Cerebellar nuclear complex (tissue), 1 donor: ENCODE data around the gene SLC28A3.
"Not testable (repeated sequence)": the region's sequence is repeated elsewhere in the genome, so short reads cannot be mapped to it uniquely, and the experiment has no call there.

Experiments
- DNase-seq, 2 experiments: peaks; one replicate each; lab custom pipeline; 2025; lab: John Stamatoyannopoulos, UW

SLC28A3 gene, protein sequence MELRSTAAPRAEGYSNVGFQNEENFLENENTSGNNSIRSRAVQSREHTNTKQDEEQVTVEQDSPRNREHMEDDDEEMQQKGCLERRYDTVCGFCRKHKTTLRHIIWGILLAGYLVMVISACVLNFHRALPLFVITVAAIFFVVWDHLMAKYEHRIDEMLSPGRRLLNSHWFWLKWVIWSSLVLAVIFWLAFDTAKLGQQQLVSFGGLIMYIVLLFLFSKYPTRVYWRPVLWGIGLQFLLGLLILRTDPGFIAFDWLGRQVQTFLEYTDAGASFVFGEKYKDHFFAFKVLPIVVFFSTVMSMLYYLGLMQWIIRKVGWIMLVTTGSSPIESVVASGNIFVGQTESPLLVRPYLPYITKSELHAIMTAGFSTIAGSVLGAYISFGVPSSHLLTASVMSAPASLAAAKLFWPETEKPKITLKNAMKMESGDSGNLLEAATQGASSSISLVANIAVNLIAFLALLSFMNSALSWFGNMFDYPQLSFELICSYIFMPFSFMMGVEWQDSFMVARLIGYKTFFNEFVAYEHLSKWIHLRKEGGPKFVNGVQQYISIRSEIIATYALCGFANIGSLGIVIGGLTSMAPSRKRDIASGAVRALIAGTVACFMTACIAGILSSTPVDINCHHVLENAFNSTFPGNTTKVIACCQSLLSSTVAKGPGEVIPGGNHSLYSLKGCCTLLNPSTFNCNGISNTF

DNA sequence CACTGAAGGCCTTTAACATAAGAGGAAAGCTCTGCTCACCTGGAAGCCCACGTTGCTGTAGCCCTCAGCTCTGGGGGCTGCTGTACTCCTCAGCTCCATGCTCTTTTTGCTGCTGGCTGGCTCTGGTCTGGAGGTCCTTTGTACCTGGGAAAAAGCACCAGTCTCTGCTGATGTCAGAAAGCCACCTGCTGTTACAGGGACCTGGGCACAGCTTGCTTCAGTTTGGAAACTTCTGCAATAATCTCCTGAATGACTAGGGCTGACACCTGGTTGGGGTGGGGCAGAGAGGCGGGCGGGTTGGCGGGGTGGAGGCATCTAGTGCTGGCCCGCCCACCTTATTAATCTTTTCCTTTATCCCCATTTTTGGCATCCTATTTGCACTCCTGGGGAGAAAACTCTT is at the start of gene SLC28A3:
SLC28A3 (minus strand) TSS at position 224 of the 400 bp plus-strand sequence; CDS start at position 99, 125 bp downstream.
- DNase-seq = no peak

DNA sequence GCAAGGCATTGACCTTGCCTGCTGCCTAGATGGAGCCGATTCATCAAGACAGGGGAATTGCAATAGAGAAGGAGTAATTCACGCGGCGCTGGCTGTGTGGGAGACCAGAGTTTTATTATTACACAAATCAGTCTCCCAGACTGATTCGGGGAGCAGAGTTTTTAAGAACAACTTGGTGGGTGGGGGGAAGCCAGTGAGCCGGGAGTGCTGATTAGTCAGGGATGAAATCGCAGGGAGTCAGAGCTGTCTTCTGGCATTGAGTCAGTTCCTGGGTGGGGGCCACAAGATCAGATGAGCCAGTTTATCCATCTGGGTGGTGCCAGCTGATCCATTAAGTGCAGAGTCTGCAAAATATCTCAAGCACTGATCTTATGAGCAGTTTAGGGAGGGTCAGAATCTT is 49.7 kb upstream of the SLC28A3 start:
- not testable (repeated sequence) for DNase-seq

- DNase-seq = no peak
These were observed 47.3 kb upstream of the SLC28A3 start for GRCh38 chr9:84387821-84388220.

GRCh38 chr9:84386753-84387152 is 46.2 kb upstream of the SLC28A3 start:
- no peak for DNase-seq

DNA sequence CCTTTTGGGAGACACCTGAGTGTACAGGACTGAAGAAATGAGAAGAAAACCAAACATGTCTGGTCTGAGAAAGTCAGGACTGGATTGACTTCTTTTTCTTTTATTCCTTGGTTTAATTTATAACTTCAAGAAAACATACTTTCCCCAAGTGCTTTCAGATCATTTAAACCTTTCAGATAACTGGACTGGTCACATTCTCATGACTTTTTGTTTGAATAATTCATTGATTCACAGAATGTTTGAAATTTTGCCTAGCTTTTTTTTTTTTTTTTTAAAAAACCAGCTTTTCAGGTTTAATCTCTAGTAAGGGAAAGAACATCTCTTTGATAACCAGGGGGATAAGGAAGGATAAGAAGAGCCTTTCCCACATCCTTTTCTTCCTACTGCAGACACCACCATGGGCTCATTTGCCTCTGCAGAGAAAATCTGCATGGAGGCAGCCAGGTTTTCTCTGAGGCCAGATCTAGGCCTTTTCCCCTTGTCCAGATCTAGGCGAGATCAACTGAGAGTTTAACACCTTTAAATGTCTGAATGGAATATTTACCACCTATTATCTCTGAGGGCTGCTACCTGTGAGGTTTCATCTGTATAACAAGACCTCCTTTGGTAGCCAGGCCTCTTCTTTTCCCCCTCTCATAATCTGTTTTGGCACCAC is 45.0 kb upstream of the SLC28A3 start:
- no peak for DNase-seq

DNA sequence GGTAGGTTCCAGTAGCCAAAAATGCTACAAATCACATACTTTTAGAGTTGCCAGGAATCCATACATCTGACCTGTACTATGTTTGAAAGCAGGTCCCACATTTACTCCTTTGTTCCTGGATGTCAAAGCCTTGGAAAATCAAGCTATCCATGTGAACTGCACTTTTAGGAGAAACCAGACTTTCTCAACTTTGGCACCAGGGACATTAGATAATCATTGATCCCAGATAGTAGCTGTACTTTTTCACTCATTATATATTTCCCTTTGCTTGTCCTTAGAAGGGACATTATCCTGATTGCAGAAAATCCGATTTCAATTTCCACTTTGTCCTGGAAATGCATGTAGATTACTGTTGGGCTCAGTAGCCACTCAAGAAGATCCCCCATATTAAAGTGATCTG is 44.1 kb upstream of the SLC28A3 start:
- DNase-seq = no peak

DNA sequence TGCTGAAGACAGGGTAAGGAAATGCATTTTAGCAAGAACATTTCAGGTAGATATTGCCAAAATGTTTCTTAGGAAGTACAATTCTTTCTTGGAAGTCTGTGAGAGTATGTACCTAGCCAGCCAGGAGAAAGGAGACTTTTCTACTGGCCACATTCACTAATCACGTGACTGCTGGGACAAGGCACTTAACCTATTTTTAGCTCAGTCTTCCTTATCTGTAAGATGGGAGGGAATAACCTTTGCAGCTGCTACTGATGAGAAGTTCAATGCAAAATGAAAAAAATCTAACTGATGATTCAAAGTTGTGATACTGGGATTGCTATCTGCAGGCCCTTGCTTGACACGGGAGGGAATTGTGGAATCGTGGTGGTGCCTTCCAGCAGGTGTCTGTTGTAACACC is 42.6 kb upstream of the SLC28A3 start:
- no peak for DNase-seq

GRCh38 chr9:84382720-84383119 is 42.2 kb upstream of the SLC28A3 start:
- no peak for DNase-seq

DNA sequence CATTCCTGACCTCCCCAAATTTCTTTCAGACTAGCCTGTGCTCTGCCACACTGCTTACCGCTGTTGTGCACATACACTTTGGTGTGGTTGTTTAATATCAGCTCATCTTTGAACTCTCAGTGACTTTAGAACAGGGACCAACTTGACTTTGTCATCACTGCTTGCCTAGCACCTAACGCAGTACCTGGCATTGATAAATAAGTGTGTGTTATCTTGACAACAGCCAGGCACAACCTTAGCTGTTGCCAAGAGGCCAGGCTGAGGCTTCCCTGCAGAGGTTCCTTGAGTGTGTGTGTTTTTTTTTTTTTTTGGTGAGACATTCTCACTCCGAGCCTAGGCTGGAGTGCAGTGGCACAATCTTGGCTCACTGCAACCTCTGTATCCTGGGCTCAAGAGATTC is 41.0 kb upstream of the SLC28A3 start:
- no peak for DNase-seq

DNA sequence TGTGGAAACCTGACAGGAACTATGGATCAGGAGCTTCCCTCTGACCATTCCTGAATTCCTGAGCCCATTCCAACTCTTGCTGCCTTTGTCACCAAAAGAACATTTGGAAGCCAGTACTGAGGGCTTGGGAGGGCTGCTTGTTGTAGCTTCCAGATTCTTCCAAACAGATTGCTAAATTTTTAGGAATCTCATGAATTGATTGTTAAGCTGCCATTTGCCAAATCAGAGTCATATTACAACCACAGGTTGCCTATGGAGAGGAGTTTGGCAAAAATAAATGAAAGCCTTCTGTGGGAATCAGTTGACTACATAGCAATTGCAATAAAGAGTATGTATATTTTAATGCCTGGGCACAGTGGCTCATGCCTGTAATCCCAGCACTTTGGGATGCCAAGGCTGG is 39.2 kb upstream of the SLC28A3 start:
- no peak for DNase-seq

DNA sequence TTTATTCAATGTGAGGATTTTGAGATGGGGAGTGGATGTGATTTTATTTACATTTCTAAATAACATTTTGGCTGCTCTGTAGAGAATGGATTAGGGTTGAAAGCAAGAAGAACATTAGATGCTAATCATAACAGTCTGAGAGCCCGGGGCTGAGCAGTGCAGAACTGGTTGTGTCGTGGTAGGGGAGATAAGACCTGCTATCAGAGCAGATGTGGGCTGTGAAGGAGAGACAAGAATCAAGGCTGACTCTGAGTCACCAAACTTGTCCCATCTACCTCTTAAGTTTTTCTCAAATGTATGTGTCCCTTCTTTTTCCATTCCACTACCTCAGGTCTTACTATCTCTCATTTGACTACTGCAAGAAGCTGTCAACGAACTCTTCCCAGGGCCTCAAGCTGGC is 35.4 kb upstream of the SLC28A3 start:
- DNase-seq = no peak

DNA sequence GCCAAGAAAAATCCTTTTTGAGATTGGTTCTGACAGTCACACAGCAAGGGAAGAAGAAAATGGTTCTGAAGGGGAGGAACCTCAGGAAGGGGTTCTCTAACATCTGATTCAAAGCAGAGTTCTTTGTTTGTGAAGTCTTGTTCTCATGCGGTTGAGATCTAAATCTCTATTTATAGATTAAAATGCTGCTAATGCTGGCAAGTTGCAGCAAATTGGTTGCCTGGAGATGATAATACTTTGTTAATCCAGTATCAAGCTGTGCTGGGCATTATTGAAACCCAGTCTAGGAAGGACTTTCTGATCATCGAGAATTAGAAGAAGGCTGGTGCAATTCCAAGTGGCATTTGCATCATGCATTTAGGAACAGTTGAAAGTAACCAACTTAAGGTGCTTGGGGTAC is 34.0 kb upstream of the SLC28A3 start:
- DNase-seq = no peak

DNA sequence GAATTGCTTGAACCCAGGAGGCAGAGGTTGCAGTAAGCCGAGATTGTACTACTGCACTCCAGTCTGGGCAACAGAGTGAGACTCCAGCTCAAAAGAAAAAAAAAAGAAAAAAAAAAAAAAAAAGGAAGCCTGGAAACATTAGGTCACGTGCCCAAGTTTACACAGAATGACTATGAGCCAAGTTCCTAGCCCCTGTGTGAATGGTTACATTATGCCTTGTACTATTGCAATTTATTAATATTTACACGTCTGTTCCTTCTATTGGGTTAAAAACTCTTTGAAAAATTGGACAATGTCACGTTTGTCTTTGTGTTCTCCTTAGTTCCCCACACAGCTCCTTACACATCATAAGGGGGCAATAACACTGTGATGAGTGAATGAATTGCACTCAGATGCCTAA is 33.5 kb upstream of the SLC28A3 start:
- DNase-seq = no peak

DNA sequence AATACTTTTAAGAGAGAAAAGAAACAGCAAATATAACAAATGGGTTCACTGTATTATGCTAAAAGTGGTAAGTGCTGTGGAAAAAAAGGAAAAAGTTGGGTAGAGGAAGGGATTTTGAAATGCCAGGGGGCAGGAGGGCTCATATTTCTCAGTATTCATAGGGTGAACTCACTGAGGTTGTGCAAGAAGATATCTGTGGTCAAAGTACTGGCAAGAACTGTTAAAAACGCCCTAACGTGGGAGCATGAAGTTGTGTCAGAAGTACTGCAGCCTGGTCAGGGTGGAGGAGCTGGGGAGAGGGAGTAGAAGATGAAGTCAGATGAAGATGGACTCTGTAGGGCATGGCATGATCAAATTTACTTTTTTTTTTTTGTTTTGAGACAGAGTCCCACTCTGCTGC is 31.2 kb upstream of the SLC28A3 start:
- no peak for DNase-seq

DNA sequence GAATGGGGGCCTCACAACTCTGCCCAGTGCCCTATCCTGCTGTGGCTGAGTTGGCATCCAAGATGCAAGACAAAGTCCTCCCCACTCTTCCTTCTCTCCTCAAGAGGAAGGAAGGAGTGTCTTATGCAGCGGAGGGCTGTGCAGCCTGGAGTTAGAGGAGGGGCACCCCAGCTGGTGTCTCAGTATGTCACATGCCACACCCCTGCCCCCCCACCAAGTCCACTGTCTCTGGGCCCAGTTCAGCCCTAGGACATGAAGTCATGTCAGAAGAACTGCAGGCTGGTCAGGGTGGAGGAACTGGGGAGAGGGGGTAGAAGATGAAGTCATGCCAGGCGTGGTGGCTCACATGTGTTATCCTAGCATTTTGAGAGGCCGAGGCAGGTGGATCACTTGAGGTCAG is 28.0 kb upstream of the SLC28A3 start:
- no peak for DNase-seq

GRCh38 chr9:84367726-84368125 is 27.2 kb upstream of the SLC28A3 start:
- DNase-seq = not testable (repeated sequence)

GRCh38 chr9:84366683-84367082 is 26.1 kb upstream of the SLC28A3 start:
- no peak for DNase-seq

DNA sequence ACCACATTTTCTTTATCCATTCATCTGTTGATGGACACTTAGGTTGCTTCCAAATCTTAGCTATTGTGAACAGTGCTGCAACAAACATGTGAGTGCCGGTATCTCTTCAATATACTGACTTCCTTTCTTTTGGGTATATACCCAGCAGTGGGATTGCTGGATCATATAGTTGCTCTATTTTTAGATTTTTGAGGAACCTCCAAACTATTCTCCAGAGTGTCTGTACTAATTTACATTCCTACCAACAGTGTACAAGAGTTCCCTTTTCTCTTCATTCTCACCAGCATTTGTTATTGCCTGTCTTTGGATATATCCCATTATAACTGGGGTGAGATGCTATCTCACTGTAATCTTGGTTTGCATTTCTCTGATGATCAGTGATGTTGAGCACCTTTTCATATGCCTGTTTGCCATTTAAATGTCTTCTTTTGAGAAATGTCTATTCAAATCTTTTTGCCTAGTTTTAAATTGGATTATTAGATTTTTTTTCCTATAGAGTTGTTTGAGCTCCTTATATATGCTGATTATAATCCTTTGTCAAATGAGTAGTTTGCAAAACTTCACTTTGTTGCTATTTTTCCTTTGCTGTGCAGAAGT is 24.4 kb upstream of the SLC28A3 start:
- not testable (repeated sequence) for DNase-seq

DNA sequence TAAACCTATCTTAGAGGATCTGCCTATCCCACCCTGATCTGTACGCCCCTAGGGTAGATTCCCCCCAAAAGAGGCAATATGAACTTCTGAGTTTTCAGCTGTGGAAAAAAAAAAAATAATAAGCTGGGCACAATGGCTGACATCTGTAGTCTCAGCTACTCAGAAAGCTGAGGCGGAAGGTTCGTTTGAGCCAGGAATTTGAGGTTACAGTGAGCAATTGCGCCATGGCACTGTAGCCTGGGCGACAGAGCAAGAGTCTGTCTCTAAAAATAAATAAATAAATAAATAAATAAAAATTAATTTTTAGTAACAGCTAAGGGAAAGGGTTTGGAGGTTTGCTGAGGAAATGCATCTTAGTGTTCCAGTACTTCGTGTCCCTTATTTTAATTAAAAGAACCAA is 21.1 kb upstream of the SLC28A3 start:
- DNase-seq = no peak

DNA sequence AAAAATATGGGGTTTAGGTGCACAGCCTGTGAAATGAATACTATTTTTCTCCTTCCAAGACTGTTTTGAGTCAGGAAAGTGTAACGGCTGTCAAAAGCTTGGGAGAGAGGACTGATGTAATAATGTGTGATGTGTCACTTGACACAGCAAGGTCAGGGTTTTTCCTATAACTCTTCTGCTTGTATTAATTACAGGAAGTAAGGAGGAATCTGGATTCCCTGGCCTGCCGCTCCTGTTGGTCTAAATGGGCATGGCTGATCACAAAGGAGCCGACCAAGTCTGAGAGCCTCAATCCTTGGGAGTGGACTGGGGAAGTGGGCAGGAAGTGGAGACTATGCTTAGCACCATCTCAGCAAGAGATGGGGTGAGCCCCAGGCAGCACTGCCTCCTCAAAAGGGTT is 16.7 kb upstream of the SLC28A3 start:
- DNase-seq = no peak

GRCh38 chr9:84354035-84354434 is 13.5 kb upstream of the SLC28A3 start:
- DNase-seq = no peak

DNA sequence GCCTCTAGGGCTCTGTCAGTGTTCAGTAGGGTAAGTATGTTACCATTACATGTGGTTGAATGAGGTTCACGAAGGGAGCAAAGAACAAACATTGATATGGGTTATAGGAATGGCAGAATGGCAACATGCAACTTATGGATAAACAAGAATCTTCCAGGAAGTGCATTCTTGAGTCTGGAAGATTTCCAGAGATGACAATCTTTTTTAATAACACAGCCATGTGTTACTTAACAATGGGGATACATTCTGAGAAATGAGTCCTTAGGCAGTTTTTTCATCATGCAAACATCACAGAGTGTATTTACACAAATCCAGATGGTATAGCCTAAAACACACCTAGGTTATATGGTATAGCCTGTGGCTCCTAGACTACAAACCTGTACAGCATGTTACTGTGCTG is 9.1 kb upstream of the SLC28A3 start:
- DNase-seq = no peak

- no peak for DNase-seq
These were observed 2.6 kb upstream of the SLC28A3 start for GRCh38 chr9:84343111-84343521.
